Astrocyte (in vitro differentiated cells and primary cell): ENCODE data around the gene NEK6. TPM values are rescaled to one million over a fixed set of nuclear protein-coding genes. Genes with fewer than 3 reads are reported as not detected.
A peak's percentile ranks its signal among the peaks of the same experiment; 100 is the strongest.

Experiments
- DNase-seq: peaks from one replicate; pipeline ENCODE4 v3.0.0-alpha.2; 2010; ENCODE audit warnings: low read depth
- FAIRE-seq: peaks from 2 replicates; lab custom pipeline; 2011; peaks lifted over from hg19 to GRCh38; lab: Jason Lieb, UNC
- H2AFZ ChIP-seq: 2 replicates; pipeline ENCODE4 v1.6.0; 2012; ENCODE audit warnings: low read depth, low read length, inconsistent platforms
- H3K27ac ChIP-seq: 2 replicates; pipeline ENCODE4 v1.5.1; 2011; ENCODE audit warnings: low read depth, low read length, inconsistent platforms
- H3K27me3 ChIP-seq: 2 replicates; pipeline ENCODE4 v1.6.0; 2011; ENCODE audit warnings: low read length, inconsistent platforms; ENCODE audit not compliant: insufficient read depth
- H3K36me3 ChIP-seq: 2 replicates; pipeline ENCODE4 v1.5.1; 2011; ENCODE audit warnings: low read length, inconsistent platforms; ENCODE audit not compliant: insufficient read depth
- H3K4me1 ChIP-seq: 2 replicates; pipeline ENCODE4 v1.5.1; 2011; ENCODE audit warnings: low read length, inconsistent platforms; ENCODE audit not compliant: insufficient read depth
- H3K4me2 ChIP-seq: 2 replicates; pipeline ENCODE4 v1.6.0; 2012; ENCODE audit warnings: low read length, inconsistent platforms
- H3K4me3 ChIP-seq: 2 replicates; pipeline ENCODE4 v1.5.1; 2011; ENCODE audit warnings: low read depth, mild to moderate bottlenecking, low read length, inconsistent platforms; ENCODE audit not compliant: insufficient read depth
- H3K79me2 ChIP-seq: 2 replicates; pipeline ENCODE4 v1.6.0; 2012; ENCODE audit warnings: mild to moderate bottlenecking, low read length, inconsistent platforms; ENCODE audit not compliant: insufficient read depth
- H3K9ac ChIP-seq: 2 replicates; pipeline ENCODE4 v1.6.0; 2012; ENCODE audit warnings: mild to moderate bottlenecking, low read length, inconsistent platforms
- H3K9me3 ChIP-seq: 2 replicates; pipeline ENCODE4 v1.5.1; 2012; ENCODE audit warnings: low read depth, mild to moderate bottlenecking, low read length, inconsistent platforms; ENCODE audit not compliant: insufficient read depth
- H4K20me1 ChIP-seq: 2 replicates; pipeline ENCODE4 v1.6.0; 2012; ENCODE audit warnings: low read length, inconsistent platforms; ENCODE audit not compliant: insufficient read depth
- H3K27ac Mint-ChIP-seq: one replicate; pipeline ENCODE4 v1.8.0; 2021; ENCODE audit warnings: mild to moderate bottlenecking, mixed read lengths; ENCODE audit not compliant: unreplicated experiment
- H3K27me3 Mint-ChIP-seq: one replicate; pipeline ENCODE4 v1.8.0; 2021; ENCODE audit warnings: low read depth, mixed read lengths; ENCODE audit not compliant: unreplicated experiment
- H3K36me3 Mint-ChIP-seq: one replicate; pipeline ENCODE4 v1.8.0; 2021; ENCODE audit warnings: low read depth, mixed read lengths; ENCODE audit not compliant: unreplicated experiment
- H3K4me1 Mint-ChIP-seq: one replicate; pipeline ENCODE4 v1.8.0; 2021; ENCODE audit warnings: low read depth, mixed read lengths; ENCODE audit not compliant: unreplicated experiment
- H3K4me3 Mint-ChIP-seq: one replicate; pipeline ENCODE4 v1.8.0; 2021; ENCODE audit warnings: mild to moderate bottlenecking, moderate library complexity, mixed read lengths; ENCODE audit not compliant: unreplicated experiment
- H3K9me3 Mint-ChIP-seq: one replicate; pipeline ENCODE4 v1.8.0; 2021; ENCODE audit warnings: mild to moderate bottlenecking, mixed read lengths; ENCODE audit not compliant: unreplicated experiment
- EZH2 ChIP-seq: IDR thresholded peaks from 2 replicates; pipeline ENCODE4 v1.6.1; 2012; ENCODE audit warnings: mild to moderate bottlenecking, low read length, inconsistent platforms; ENCODE audit not compliant: insufficient read depth
- total RNA-seq: library from RNA; stranded (reverse); gene quantifications from 2 replicates; pipeline ENCODE4 v1.2.1, GENCODE V29; 2021
- TF ChIP-seq, protein P1 (sequence below): IDR thresholded peaks from 2 replicates; pipeline ENCODE4 v1.5.1; 2011; ENCODE audit warnings: low read depth, mild to moderate bottlenecking, inconsistent platforms, low read length, moderate library complexity; ENCODE audit not compliant: insufficient read depth

The NEK6 gene
- total RNA-seq, 1 donor from 2014 or later: 76.8 TPM

DNA sequence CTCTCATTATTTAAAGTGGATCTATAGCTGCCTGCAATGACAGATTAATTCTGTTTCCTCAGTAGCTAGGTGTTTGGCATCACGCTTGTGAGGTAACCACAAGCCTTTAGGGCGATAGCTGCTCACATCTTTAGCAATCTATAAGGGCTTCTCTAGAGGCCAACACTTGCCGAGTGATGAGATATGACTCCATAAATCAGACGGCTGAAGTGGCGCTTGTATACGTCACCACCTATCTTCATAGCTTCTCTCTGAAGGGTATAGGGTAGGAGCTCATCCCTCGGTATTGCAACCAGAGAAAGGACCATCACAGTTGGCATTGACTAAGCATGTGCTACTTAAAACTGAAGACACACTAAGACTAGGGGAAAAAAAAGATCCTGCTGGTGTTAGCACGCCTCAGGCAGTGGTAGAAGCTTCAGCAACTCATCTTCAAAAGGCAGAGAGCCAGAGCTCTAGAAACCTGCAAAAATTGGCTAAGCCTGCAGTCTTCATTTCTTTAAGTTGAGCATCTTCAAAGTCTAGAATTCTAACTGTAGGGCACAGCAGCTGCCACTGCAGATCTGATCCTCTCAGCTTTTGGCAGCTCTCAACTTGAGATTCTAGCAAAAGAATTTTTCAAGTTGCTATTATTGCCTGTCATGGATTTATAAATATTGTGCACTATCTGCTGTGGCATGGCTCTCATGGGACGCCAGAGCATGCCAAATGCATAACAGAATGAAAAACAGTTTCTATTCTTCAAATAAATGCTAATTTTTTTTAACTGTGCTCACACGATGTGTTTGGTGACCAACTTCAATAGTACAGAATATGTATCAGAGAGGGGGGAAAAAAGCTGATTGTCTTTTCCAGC is 120.0 kb downstream of the NEK6 start:
- no peak for FAIRE-seq
- no peak overlapping the region for H3K27ac ChIP-seq
- H3K79me2 ChIP-seq: peaks cover 91% of the 10 kb centered on the region

DNA sequence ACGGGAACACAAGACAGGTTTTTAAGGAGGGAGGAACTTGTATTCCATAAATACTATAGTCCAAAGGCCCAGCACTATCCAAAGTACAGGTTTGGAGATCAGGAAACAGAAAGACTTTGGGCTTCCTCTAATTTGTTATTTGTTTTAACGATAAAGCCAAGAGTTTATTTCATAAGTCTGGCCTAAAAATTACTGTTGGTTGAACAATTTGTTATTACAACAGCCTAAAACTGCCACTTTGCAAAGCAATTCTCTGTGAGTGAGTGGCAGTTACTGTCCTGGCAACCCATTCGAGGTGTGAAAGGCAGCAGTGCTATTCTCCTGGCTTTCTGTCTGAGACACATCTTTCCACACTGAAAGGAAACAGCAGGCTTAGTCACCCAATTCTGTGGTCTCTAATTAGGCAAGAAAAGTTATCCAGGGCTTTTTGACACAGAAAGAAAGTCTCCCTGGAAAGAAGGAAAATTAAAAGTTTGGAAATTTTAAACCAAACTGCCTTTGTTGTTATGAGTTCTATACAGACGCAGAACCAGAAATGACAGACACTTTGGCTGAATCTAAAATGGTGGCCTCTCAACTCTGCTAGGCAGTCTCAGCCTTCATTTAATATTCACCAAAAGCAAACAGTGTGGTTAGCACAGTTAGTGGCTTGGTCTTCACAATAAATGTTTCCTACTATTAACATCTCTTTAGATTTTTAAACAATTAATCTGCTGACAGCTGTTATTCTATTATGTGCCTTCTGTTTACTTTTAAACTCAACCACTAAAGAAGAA is 123.6 kb downstream of the NEK6 start:
- H3K4me1 Mint-ChIP-seq: peaks cover 22% of the 10 kb centered on the region

More for the DNA sequence above, 120.0 kb downstream of the NEK6 start:
- H3K4me1 ChIP-seq: peaks cover 11% of the 10 kb centered on the region
- H4K20me1 ChIP-seq: peaks cover 86% of the 10 kb centered on the region
- Mint-ChIP-seq H3K27ac (no peak overlapping the region), H3K4me1 (peaks cover 20% of the 10 kb centered on the region), H3K36me3 (peaks cover 10% of the 10 kb centered on the region), H3K27me3 (no peaks in the 10 kb centered on the region), H3K4me3 (no peak overlapping the region), H3K9me3 (no peaks in the 10 kb centered on the region)
- no peak overlapping the region for H3K4me3 ChIP-seq
- H3K27me3 ChIP-seq: no peaks in the 10 kb centered on the region
- peaks cover 12% of the 10 kb centered on the region for H3K36me3 ChIP-seq
- DNase-seq: no peak
- no peak overlapping the region for H3K4me2 ChIP-seq
- no peaks in the 10 kb centered on the region for H3K9me3 ChIP-seq
- TF ChIP-seq, protein P1, sequence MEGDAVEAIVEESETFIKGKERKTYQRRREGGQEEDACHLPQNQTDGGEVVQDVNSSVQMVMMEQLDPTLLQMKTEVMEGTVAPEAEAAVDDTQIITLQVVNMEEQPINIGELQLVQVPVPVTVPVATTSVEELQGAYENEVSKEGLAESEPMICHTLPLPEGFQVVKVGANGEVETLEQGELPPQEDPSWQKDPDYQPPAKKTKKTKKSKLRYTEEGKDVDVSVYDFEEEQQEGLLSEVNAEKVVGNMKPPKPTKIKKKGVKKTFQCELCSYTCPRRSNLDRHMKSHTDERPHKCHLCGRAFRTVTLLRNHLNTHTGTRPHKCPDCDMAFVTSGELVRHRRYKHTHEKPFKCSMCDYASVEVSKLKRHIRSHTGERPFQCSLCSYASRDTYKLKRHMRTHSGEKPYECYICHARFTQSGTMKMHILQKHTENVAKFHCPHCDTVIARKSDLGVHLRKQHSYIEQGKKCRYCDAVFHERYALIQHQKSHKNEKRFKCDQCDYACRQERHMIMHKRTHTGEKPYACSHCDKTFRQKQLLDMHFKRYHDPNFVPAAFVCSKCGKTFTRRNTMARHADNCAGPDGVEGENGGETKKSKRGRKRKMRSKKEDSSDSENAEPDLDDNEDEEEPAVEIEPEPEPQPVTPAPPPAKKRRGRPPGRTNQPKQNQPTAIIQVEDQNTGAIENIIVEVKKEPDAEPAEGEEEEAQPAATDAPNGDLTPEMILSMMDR: no peak
- no peak for TF ChIP-seq EZH2
- H3K9ac ChIP-seq: no peak overlapping the region
- H2AFZ ChIP-seq: no peak overlapping the region

More for the DNA sequence above, 123.6 kb downstream of the NEK6 start:
- no peaks in the 10 kb centered on the region for H3K9me3 Mint-ChIP-seq
- peak overlapping the region; percentile 3 for H3K4me2 ChIP-seq
- TF ChIP-seq EZH2: no peak
- TF ChIP-seq, protein P1: no peak
- peaks cover 27% of the 10 kb centered on the region for H3K36me3 ChIP-seq
- H3K27ac Mint-ChIP-seq: peak overlapping the region; percentile 87
- no peaks in the 10 kb centered on the region for H3K27me3 Mint-ChIP-seq
- no peaks in the 10 kb centered on the region for H3K27me3 ChIP-seq
- peaks cover 14% of the 10 kb centered on the region for H3K4me1 ChIP-seq
- no peaks in the 10 kb centered on the region for H3K9me3 ChIP-seq
- no peak for FAIRE-seq
- peaks cover 89% of the 10 kb centered on the region for H3K79me2 ChIP-seq
- DNase-seq: peak; percentile 53
- no peak overlapping the region for H3K4me3 Mint-ChIP-seq
- H3K4me3 ChIP-seq: no peak overlapping the region
- peak overlapping the region; percentile 27 for H3K27ac ChIP-seq
- no peak overlapping the region for H2AFZ ChIP-seq
- H4K20me1 ChIP-seq: peaks cover 80% of the 10 kb centered on the region
- no peak overlapping the region for H3K9ac ChIP-seq
- H3K36me3 Mint-ChIP-seq: peaks cover 12% of the 10 kb centered on the region
